ENCODE data around the gene ZNRF3.
"Not testable (repeated sequence)": the region's sequence is repeated elsewhere in the genome, so short reads cannot be mapped to it uniquely, and the experiment has no call there.

The ZNRF3 gene

GRCh38 chr22:28986366-28986765 lies 103.0 kb downstream of the ZNRF3 start:
- DNase-seq: no peak

GRCh38 chr22:28988457-28988856 lies 105.1 kb downstream of the ZNRF3 start:
- no peak for DNase-seq

- no peak for DNase-seq
These were observed 105.7 kb downstream of the ZNRF3 start for GRCh38 chr22:28989035-28989464.

GRCh38 chr22:28989484-28989883 lies 106.1 kb downstream of the ZNRF3 start:
- no peak for DNase-seq

- no peak for DNase-seq
These were observed 106.5 kb downstream of the ZNRF3 start for GRCh38 chr22:28989912-28990311.

- DNase-seq: no peak
These were observed 109.4 kb downstream of the ZNRF3 start for GRCh38 chr22:28992565-28993356.

GRCh38 chr22:28994522-28994921 lies 111.2 kb downstream of the ZNRF3 start:
- no peak for DNase-seq

GRCh38 chr22:28995551-28995950 lies 112.2 kb downstream of the ZNRF3 start:
- DNase-seq: no peak

- no peak for DNase-seq
These were observed 114.0 kb downstream of the ZNRF3 start for GRCh38 chr22:28997342-28997741.

GRCh38 chr22:28998681-28999080 lies 115.3 kb downstream of the ZNRF3 start:
- no peak for DNase-seq

- no peak for DNase-seq
These were observed 116.1 kb downstream of the ZNRF3 start for GRCh38 chr22:28999510-28999909.

GRCh38 chr22:28999919-29000556 lies 116.7 kb downstream of the ZNRF3 start:
- DNase-seq: no peak

- no peak for DNase-seq
These were observed 117.3 kb downstream of the ZNRF3 start for GRCh38 chr22:29000641-29001040.

GRCh38 chr22:29002603-29003002 lies 119.2 kb downstream of the ZNRF3 start:
- no peak for DNase-seq

GRCh38 chr22:29003552-29003951 lies 120.2 kb downstream of the ZNRF3 start:
- no peak for DNase-seq

- no peak for DNase-seq
These were observed 120.7 kb downstream of the ZNRF3 start for GRCh38 chr22:29003975-29004646.

GRCh38 chr22:29004647-29005371 lies 121.4 kb downstream of the ZNRF3 start:
- DNase-seq: peak; percentile 71

- not testable (repeated sequence) for DNase-seq
These were observed 122.4 kb downstream of the ZNRF3 start for GRCh38 chr22:29005754-29006153.

- no peak for DNase-seq
These were observed 123.0 kb downstream of the ZNRF3 start for GRCh38 chr22:29006346-29006745.

- no peak for DNase-seq
These were observed 125.8 kb downstream of the ZNRF3 start for GRCh38 chr22:29009148-29009547.

GRCh38 chr22:29011240-29012100 lies 128.1 kb downstream of the ZNRF3 start:
- peak; percentile 73 for DNase-seq

- no peak for DNase-seq
These were observed 128.7 kb downstream of the ZNRF3 start for GRCh38 chr22:29012101-29012433.
